ENCODE measurements around the gene DENND10.

GRCh38 chr10:119070395-119071165 lies 33.3 kb upstream of the DENND10 start:
- TF ChIP-seq CTCF (IDR thresholded peaks at IDR 0.05; ENCODE audit: low read depth, low read length, missing input control): no peak
- TF ChIP-seq RAD21 (IDR thresholded peaks at IDR 0.05): no peak
- TF ChIP-seq, protein P1, sequence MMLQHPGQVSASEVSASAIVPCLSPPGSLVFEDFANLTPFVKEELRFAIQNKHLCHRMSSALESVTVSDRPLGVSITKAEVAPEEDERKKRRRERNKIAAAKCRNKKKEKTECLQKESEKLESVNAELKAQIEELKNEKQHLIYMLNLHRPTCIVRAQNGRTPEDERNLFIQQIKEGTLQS (IDR thresholded peaks at IDR 0.05): no peak
- TF ChIP-seq, protein P2, sequence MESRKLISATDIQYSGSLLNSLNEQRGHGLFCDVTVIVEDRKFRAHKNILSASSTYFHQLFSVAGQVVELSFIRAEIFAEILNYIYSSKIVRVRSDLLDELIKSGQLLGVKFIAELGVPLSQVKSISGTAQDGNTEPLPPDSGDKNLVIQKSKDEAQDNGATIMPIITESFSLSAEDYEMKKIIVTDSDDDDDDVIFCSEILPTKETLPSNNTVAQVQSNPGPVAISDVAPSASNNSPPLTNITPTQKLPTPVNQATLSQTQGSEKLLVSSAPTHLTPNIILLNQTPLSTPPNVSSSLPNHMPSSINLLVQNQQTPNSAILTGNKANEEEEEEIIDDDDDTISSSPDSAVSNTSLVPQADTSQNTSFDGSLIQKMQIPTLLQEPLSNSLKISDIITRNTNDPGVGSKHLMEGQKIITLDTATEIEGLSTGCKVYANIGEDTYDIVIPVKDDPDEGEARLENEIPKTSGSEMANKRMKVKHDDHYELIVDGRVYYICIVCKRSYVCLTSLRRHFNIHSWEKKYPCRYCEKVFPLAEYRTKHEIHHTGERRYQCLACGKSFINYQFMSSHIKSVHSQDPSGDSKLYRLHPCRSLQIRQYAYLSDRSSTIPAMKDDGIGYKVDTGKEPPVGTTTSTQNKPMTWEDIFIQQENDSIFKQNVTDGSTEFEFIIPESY (IDR thresholded peaks at IDR 0.05): no peak
- no peak for TF ChIP-seq REST (IDR thresholded peaks at IDR 0.05)
